GM12878 (cell line): Measurements from ENCODE around the gene CCNG1.
"Not testable (repeated sequence)": the region's sequence is repeated elsewhere in the genome, so short reads cannot be mapped to it uniquely, and the experiment has no call there.

Experiments used
- CTCF ChIP-seq, 3 experiments: IDR thresholded peaks in 2 of 3; conservative IDR thresholded peaks in 1 of 3; 2 replicates each; pipeline ENCODE4 v1.5.1; 2011; ENCODE audit warnings: low read depth in 3 of 3, low read length in 3 of 3, mild to moderate bottlenecking in 3 of 3, control low read depth in 2 of 3, moderate library complexity in 2 of 3, inconsistent platforms in 1 of 3, mixed read lengths in 1 of 3; ENCODE audit not compliant: control insufficient read depth in 2 of 3, insufficient read depth in 1 of 3; ENCODE audit errors: extremely low read depth in 1 of 3
- EZH2 ChIP-seq: IDR thresholded peaks from 2 replicates; pipeline ENCODE4 v1.6.1; 2012; ENCODE audit warnings: low read depth, mild to moderate bottlenecking, control low read depth, inconsistent platforms, low read length, borderline replicate concordance; ENCODE audit not compliant: control insufficient read depth
- KAT2A ChIP-seq: conservative IDR thresholded peaks from 2 replicates; pipeline ENCODE4 v1.6.1; 2011; ENCODE audit warnings: low read depth, low read length; ENCODE audit not compliant: control insufficient read depth
- MEF2A ChIP-seq: IDR thresholded peaks from 2 replicates; pipeline ENCODE4 v1.6.1; 2011; ENCODE audit warnings: low read depth, mild to moderate bottlenecking, low read length, moderate library complexity; ENCODE audit not compliant: insufficient read depth
- NFYB ChIP-seq: IDR thresholded peaks from 2 replicates; pipeline ENCODE4 v1.6.1; 2011; ENCODE audit warnings: low read depth, mild to moderate bottlenecking, low read length, improper control_type of control experiment, moderate library complexity; ENCODE audit not compliant: insufficient read depth
- POLR2A ChIP-seq: IDR thresholded peaks from 2 replicates; pipeline ENCODE4 v1.6.1; 2011; ENCODE audit warnings: low read depth, mild to moderate bottlenecking, low read length
- POU2F2 ChIP-seq: IDR thresholded peaks from 3 replicates; pipeline ENCODE4 v1.6.1; 2011; ENCODE audit warnings: low read depth, mild to moderate bottlenecking, low read length, borderline replicate concordance
- RCOR1 ChIP-seq: conservative IDR thresholded peaks from 2 replicates; pipeline ENCODE4 v1.6.1; 2012; ENCODE audit warnings: low read depth, low read length, improper control_type of control experiment
- YY1 ChIP-seq: IDR thresholded peaks from 2 replicates; pipeline ENCODE4 v1.6.1; 2011; ENCODE audit warnings: low read depth, mild to moderate bottlenecking, low read length
- ZNF274 ChIP-seq: IDR thresholded peaks from one replicate; pipeline ENCODE4 v1.8.0; 2011; ENCODE audit not compliant: insufficient read length, insufficient read depth

- not testable (repeated sequence) for TF ChIP-seq POLR2A; YY1; ZNF274; CTCF (IDR thresholded peaks at IDR 0.05 in 2 of 3, conservative IDR thresholded peaks at IDR 0.05 in 1 of 3; ENCODE audit: control insufficient read depth in 2 of 3, extremely low read depth in 1 of 3, insufficient read depth in 1 of 3, low read depth in 3 of 3, low read length in 3 of 3); NFYB; POU2F2; RCOR1; KAT2A; MEF2A; EZH2
These were observed 11.3 kb upstream of the CCNG1 start for GRCh38 chr5:163426128-163426527.
